Adrenal gland (tissue), 5 donors: ENCODE data around the gene EPB41L4B.

ENCODE experiments used
- POLR2A ChIP-seq, 2 donors: fragments of 450-650 bp; IDR thresholded peaks; one replicate each; pipeline ENCODE4 v1.6.1; 2017; ENCODE audit warnings: antibody characterized with exemption in 2 of 2, mild to moderate bottlenecking in 2 of 2, moderate library complexity in 1 of 2
- TF ChIP-seq, protein P1 (sequence below), 6 experiments: fragments of 450-650 bp in 4 of 6; fragments of 200-600 bp in 2 of 6; sonication (generic) in 1 of 6; IDR thresholded peaks; 1 replicate in 5 of 6; 2 replicates in 1 of 6; pipeline versions ENCODE4 v1.5.1 to v1.8.0; 2016 to 2021; ENCODE audit warnings: antibody characterized with exemption in 6 of 6, mild to moderate bottlenecking in 2 of 6, moderate library complexity in 1 of 6
- donor health status: DM: no; HTN: no; CAD: no.

DNA sequence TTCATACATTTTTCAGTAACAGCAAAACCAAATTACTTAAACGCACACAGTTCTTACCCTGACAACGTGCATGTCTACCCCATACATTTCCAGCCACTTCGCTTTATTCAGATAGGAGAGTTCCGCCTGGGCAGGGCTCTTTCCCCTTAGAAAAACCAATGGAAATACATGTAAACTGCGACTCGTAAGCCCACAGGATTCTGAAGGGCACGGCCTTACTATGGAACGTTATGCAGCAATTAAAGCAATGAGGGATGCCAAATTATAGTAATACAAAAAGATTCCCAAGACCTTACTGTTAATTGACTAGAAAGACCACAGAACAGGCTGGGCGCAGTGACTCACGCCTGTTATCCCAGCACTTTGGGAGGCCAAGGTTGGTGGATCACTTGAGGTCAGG lies 64.5 kb downstream of the EPB41L4B start:
- TF ChIP-seq, protein P1, sequence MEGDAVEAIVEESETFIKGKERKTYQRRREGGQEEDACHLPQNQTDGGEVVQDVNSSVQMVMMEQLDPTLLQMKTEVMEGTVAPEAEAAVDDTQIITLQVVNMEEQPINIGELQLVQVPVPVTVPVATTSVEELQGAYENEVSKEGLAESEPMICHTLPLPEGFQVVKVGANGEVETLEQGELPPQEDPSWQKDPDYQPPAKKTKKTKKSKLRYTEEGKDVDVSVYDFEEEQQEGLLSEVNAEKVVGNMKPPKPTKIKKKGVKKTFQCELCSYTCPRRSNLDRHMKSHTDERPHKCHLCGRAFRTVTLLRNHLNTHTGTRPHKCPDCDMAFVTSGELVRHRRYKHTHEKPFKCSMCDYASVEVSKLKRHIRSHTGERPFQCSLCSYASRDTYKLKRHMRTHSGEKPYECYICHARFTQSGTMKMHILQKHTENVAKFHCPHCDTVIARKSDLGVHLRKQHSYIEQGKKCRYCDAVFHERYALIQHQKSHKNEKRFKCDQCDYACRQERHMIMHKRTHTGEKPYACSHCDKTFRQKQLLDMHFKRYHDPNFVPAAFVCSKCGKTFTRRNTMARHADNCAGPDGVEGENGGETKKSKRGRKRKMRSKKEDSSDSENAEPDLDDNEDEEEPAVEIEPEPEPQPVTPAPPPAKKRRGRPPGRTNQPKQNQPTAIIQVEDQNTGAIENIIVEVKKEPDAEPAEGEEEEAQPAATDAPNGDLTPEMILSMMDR (IDR thresholded peaks at IDR 0.05) = no peak
- no peak for TF ChIP-seq POLR2A (IDR thresholded peaks at IDR 0.05)
